GM19397 (cell line): Measurements from ENCODE around the gene RFTN2.
"Not testable (repeated sequence)": the region's sequence is repeated elsewhere in the genome, so short reads cannot be mapped to it uniquely, and the experiment has no call there.

Experiments used
- ATAC-seq: cut with Tn5 transposase; IDR thresholded peaks from one replicate; pipeline ENCODE4 v1.9.1; 2021; ENCODE audit warnings: mild to moderate bottlenecking, moderate library complexity; ENCODE audit not compliant: unreplicated experiment

RFTN2 gene

GRCh38 chr2:197604117-197604860, 71.1 kb downstream of the RFTN2 start:
- ATAC-seq, result no peak

GRCh38 chr2:197601726-197602125, 73.7 kb downstream of the RFTN2 start:
- ATAC-seq, result no peak

GRCh38 chr2:197600306-197600705, 75.1 kb downstream of the RFTN2 start:
- no peak for ATAC-seq

- ATAC-seq, result peak; percentile 55
These were observed 76.0 kb downstream of the RFTN2 start for GRCh38 chr2:197599285-197599965.

- ATAC-seq, result no peak
These were observed 76.9 kb downstream of the RFTN2 start for GRCh38 chr2:197598450-197598849.

GRCh38 chr2:197597166-197597565, 78.2 kb downstream of the RFTN2 start:
- ATAC-seq, result no peak

- no peak for ATAC-seq
These were observed 78.6 kb downstream of the RFTN2 start for GRCh38 chr2:197596766-197597165.

GRCh38 chr2:197591339-197592072, 83.9 kb downstream of the RFTN2 start:
- ATAC-seq, result no peak

GRCh38 chr2:197587255-197587654, 88.1 kb downstream of the RFTN2 start:
- ATAC-seq, result not testable (repeated sequence)

GRCh38 chr2:197580166-197580565, 95.2 kb downstream of the RFTN2 start:
- ATAC-seq, result not testable (repeated sequence)

- not testable (repeated sequence) for ATAC-seq
These were observed 97.1 kb downstream of the RFTN2 start for GRCh38 chr2:197578294-197578693.

- no peak for ATAC-seq
These were observed 97.9 kb downstream of the RFTN2 start for GRCh38 chr2:197577446-197577845.

GRCh38 chr2:197576631-197577030, 98.8 kb downstream of the RFTN2 start:
- ATAC-seq, result no peak

- no peak for ATAC-seq
These were observed 99.4 kb downstream of the RFTN2 start for GRCh38 chr2:197575987-197576386.

- ATAC-seq, result no peak
These were observed 101.8 kb downstream of the RFTN2 start for GRCh38 chr2:197573608-197574007.

GRCh38 chr2:197571627-197572271, 103.6 kb downstream of the RFTN2 start:
- ATAC-seq, result no peak

GRCh38 chr2:197560146-197560665, 115.2 kb downstream of the RFTN2 start:
- ATAC-seq, result no peak

- no peak for ATAC-seq
These were observed 115.7 kb downstream of the RFTN2 start for GRCh38 chr2:197559681-197560080.

- no peak for ATAC-seq
These were observed 117.0 kb downstream of the RFTN2 start for GRCh38 chr2:197558393-197558792.

- no peak for ATAC-seq
These were observed 118.9 kb downstream of the RFTN2 start for GRCh38 chr2:197556456-197556855.

GRCh38 chr2:197555467-197555866, 119.9 kb downstream of the RFTN2 start:
- no peak for ATAC-seq
